ENCODE data around the gene ST13.
"Not testable (repeated sequence)": the region's sequence is repeated elsewhere in the genome, so short reads cannot be mapped to it uniquely, and the experiment has no call there.

The ST13 gene

GRCh38 chr22:40856513-40857308 is at the start of gene ST13, which contains the start of gene XPNPEP3:
TSS of gene ST13 (minus strand) at chr22:40856639. CDS start at chr22:40856540, 99 bp downstream.
TSS of gene XPNPEP3 (plus strand) at chr22:40857148. CDS start at chr22:40857182, 34 bp downstream.
- DNase-seq: peak; percentile 96 to 97

GRCh38 chr22:40904101-40904500 is 47.7 kb upstream of the ST13 start:
- DNase-seq: no peak

- peak; percentile 1 to 70 for DNase-seq
Measured at GRCh38 chr22:40898850-40899357, 42.5 kb upstream of the ST13 start.

DNA sequence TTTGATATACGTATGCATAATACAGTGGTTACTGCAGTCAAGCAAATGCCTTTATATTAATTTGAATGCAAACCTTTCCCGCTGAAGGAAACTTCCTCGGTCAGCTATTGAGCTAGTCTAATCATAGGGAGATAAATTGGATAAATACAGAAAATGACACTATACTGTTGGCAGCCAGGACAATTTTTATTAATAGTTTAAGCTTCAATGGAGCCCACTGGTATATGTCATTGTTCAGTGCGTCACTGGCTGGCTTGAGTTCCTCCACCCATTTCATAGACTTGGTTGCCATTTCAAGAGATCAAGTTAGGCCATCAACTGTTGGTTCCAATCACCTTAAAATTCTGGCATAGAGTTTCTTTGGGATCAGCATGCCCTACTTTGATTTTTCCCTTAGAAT is 38.0 kb upstream of the ST13 start:
- DNase-seq: no peak

DNA sequence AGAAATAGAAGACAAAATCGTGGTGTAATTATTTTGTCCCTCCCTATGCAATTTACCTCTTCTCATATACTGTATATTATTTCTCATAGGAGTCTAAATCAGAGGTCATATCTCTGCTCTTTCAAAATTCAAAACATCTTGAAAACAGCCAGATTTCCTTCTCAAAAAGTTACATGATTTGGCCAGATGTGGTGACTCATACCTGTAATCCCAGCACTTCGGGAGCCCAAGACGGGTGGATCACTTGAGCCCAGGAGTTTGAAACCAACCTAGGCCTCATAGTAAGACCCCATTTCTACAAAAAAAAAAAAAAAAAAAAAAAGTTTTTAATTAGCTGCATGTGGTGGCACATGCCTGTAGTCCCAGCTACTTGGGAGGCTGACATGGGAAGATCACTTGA is 34.4 kb upstream of the ST13 start:
- no peak for DNase-seq

- no peak for DNase-seq
Measured at GRCh38 chr22:40889116-40889515, 32.7 kb upstream of the ST13 start.

GRCh38 chr22:40878922-40879321 is 22.5 kb upstream of the ST13 start:
- DNase-seq: no peak

- no peak for DNase-seq
Measured at GRCh38 chr22:40877488-40877887, 21.0 kb upstream of the ST13 start.

DNA sequence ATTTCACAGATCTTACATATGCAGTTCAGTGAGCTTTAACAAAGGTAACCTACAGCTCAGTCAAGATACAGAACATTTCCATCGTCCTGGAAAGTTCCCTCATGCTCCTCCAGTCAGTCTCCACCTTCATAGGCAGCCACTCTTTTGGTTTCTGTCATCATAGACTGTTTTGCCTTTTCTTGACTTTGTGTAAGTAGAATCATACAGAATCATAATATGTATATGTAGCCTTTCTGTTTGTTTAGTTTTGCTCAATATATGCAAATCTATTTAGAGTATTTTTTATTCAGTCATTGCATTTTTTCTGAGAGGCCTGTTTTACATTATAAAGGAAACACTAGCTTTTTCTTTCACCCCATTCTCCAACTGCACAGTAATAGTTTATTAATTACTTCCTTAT is 20.5 kb upstream of the ST13 start:
- no peak for DNase-seq

DNA sequence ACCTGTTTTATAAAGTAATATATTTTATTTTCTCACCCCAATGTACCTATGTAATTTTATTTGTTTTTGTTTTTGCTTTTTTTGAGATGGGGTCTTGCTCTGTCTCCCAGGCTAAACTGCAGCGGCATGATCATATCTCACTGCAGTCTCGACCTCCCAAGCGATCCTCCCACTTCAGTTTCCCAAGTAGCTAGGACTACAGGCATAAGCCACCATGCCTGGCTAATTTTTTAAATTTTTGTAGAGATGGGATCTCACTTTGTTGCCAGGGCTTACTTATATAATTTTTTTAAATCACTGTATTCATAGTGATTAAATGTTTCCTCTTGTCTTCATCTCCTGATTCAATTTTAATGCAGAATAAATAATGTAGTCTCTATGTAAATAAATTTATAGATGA is 18.7 kb upstream of the ST13 start:
- no peak for DNase-seq

- no peak for DNase-seq
Measured at GRCh38 chr22:40874016-40874415, 17.6 kb upstream of the ST13 start.

GRCh38 chr22:40868379-40868778 is 11.9 kb upstream of the ST13 start:
- DNase-seq: not testable (repeated sequence)

DNA sequence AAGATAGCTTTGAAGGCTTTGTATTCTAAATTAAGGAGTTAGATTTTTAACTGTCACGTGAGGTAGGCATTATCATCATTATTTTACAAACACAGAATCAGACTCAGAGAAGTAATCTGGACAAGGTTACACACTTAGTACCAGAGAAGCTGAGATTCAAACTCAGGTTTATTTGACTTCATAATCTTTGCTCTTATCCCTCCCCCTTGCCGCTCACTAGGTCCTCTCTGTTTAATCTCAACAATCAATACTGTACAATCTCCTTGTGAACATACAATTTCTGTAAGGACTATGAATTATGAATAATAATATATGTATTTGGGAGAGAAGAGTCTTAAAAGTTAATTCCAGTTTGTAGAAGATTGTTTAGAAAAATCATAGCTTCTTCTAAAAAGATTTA is 10.7 kb upstream of the ST13 start:
- DNase-seq: no peak

- DNase-seq: no peak
Measured at GRCh38 chr22:40862537-40862936, 6.1 kb upstream of the ST13 start.

DNA sequence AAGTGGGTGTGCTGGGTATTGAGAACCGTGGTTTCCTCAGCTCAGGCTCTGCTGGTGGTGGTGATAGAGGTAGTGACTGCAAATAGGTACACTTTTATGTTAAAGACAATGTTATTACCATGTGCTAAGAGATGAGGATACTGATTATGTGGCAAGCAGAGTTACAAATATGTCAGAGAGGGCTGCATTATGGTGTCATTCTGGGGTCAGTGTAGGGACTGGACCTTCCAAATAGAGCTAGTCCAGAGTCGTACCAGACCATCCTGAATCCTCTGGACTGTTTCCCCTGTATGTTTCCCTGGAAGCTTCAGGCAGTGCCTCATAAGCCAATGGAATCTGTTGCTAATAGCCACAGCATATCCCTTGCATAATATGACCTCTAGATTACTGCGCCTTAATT is 5.6 kb upstream of the ST13 start, which contains the start of gene DNAJB7:
Gene DNAJB7 (minus strand): TSS at position 101 of the 400 bp plus-strand sequence. CDS start 119 bp downstream, outside the sequence.
- no peak for DNase-seq

- no peak for DNase-seq
Measured at GRCh38 chr22:40857309-40857855, 943 bp upstream of the ST13 start.

- DNase-seq: peak; percentile 6 to 52
Measured at GRCh38 chr22:40855979-40856512, 393 bp downstream of the ST13 start.

DNA sequence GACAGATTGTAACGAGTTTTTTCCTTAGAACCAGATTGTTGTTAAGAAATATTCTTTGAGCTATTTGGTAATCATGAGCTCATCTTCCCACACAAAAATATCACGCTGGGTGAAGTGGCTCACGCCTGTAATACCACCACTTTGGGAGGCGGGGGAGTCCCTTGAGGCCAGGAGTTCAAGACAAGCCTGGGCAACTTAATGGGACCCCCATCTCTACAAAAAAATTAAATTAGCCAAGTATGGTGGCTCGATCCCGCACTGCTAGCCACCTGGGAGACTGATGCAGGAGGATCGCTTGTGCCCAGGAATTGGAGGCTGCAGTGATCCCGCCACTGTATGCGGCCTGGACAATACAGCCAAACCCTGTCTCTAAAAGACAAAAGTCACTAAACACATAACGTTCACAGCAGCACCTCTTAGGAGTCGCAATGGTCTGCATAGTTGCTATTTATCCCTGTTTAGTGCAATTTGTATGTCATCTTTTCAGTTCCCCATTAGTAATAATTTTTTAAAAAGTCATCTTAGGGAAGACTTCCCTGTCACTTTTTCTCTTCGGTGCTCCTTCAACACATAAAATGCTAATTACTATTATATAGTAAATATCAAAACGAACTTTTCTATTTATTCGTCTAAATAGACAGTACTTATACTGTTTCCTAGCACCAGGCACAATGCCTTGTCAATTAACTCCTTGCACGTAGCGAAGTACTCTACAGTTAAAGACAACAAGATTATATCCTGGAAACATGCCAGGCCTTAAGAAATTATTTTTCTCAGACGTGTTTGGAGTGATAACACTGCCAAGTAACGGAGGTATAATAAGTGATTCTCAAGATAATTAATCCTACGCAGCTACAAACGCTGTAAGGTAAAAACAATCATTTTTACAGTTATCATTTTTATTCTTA is 1.1 kb downstream of the ST13 start:
- peak in 1 of 2 donors; percentile 12 for DNase-seq

GRCh38 chr22:40853961-40854360 is 2.5 kb downstream of the ST13 start:
- no peak for DNase-seq

DNA sequence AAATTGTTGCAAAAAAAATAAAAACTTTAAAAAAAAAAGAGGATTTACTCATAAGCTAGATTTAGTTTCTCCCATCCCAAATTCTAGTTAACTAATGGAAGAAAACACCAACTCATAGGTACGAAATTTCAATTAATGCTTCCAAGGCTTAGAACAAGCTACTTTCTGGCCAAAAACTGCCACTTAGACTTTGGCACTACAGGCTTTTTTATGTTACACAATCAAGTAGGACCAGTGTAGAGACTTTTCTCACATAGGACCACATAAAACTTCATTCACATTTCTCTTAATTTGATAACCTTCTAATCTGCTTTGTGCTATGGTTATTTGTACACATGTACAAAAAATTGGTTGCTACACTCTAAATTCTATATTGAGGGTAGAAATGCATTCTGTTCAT is 3.1 kb downstream of the ST13 start:
- no peak for DNase-seq

GRCh38 chr22:40845816-40846215 is 10.6 kb downstream of the ST13 start:
- DNase-seq: not testable (repeated sequence)

DNA sequence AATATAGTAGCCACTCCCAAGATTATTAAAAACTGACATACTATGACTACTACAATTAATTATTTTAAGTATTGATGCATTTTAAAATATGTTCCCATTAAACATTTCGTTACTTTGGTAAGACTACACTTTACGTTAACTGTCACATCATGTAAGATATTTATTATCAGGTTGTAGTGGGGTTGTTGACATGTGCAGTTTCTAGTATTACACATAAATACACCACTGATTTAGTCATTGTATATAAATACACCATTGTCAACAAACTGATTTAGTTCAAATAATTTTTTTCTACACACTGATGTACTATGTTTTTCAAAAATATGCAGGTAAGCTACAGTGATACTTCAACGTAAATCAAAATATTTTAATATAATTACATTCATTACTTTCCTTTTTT is 11.5 kb downstream of the ST13 start:
- no peak for DNase-seq

DNA sequence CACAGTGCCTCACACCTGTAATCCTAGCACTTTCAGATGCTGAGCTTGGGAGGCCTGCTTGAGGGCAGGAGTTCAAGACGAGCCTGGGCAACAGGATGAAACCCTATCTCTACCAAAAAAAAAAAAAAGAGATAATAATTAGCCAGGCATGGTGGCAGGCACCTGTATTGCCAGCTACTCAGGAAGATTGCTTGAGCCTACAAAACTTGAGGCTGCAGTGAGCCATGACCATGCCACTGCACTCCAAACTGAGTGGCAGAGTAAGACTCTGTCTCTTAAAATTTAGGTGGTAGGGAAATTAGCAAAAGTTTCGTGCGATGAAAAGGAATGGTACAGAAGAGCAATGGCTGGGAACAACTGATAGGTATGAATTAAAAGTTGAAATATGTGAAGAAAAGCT is 18.0 kb downstream of the ST13 start:
- no peak for DNase-seq

Data from CD4-positive, alpha-beta T cell treated with Interferon alpha-2 for 1 hour (primary cell).